Left ventricle myocardium inferior (tissue), 1 donor: Measurements from ENCODE around the gene IL17RB. TPM values are rescaled to one million over a fixed set of nuclear protein-coding genes. Genes with fewer than 3 reads are reported as not detected.

ENCODE experiments used
- DNase-seq: peaks from one replicate; pipeline ENCODE4 v3.0.0-alpha.2; 2020
- H3K27ac ChIP-seq: fragments of 200-600 bp; replicated peaks from 2 replicates; pipeline ENCODE4 v1.8.0; 2021
- H3K27me3 ChIP-seq: fragments of 200-600 bp; 2 replicates; pipeline ENCODE4 v1.8.0; 2021; ENCODE audit warnings: low read depth
- H3K36me3 ChIP-seq: fragments of 200-600 bp; 2 replicates; pipeline ENCODE4 v1.8.0; 2021
- H3K4me1 ChIP-seq: fragments of 200-600 bp; 2 replicates; pipeline ENCODE4 v1.8.0; 2021
- H3K4me3 ChIP-seq: fragments of 200-600 bp; 2 replicates; pipeline ENCODE4 v1.8.0; 2021; ENCODE audit warnings: mild to moderate bottlenecking, moderate library complexity
- H3K9me3 ChIP-seq: fragments of 200-600 bp; replicated peaks from 2 replicates; pipeline ENCODE4 v1.8.0; 2021
- CTCF ChIP-seq: fragments of 200-600 bp; IDR thresholded peaks from 2 replicates; pipeline ENCODE4 v1.8.0; 2021; ENCODE audit warnings: antibody characterized with exemption, mild to moderate bottlenecking, borderline replicate concordance
- intact Hi-C: fragments of 100-400 bp; cut with micrococcal nuclease; formaldehyde crosslinking; loops from one replicate; pipeline ENCODE4 v1.11.0; 2022
- total RNA-seq: library from RNA; stranded (reverse); fragmentation: NEBNext Ultra II Directional; extraction: Animal tissue kit (Norgen Biotek cat#: 25700); gene quantifications from one replicate; pipeline ENCODE4 v1.2.1, GENCODE V29; 2021
- donor health status: DM: no; HTN: yes; CAD: no; lungs with severe emphysema.

IL17RB gene
- total RNA-seq, 1 donor from 2014 or later = 0.47 TPM

GRCh38 chr3:53834429-53835095 lies 11.8 kb upstream of the IL17RB start:
- no peaks in the 10 kb centered on the region for H3K27me3 ChIP-seq
- no peaks in the 10 kb centered on the region for H3K9me3 ChIP-seq
- H3K36me3 ChIP-seq = no peaks in the 10 kb centered on the region
- H3K27ac ChIP-seq = no peak overlapping the region
- no peak overlapping the region for H3K4me3 ChIP-seq
- DNase-seq = no peak
- TF ChIP-seq CTCF = no peak
- H3K4me1 ChIP-seq = no peaks in the 10 kb centered on the region
- intact Hi-C loops = no loop called here

GRCh38 chr3:53835257-53835656 lies 11.1 kb upstream of the IL17RB start:
- TF ChIP-seq CTCF = no peak
- Histone ChIP-seq H3K27me3 (no peaks in the 10 kb centered on the region), H3K36me3 (no peaks in the 10 kb centered on the region), H3K4me3 (no peak overlapping the region), H3K4me1 (no peaks in the 10 kb centered on the region), H3K9me3 (no peaks in the 10 kb centered on the region), H3K27ac (no peak overlapping the region)
- intact Hi-C loops = no loop called here
- DNase-seq = no peak

- Histone ChIP-seq H3K27ac (no peak overlapping the region), H3K9me3 (no peaks in the 10 kb centered on the region), H3K27me3 (no peaks in the 10 kb centered on the region), H3K4me3 (no peak overlapping the region), H3K36me3 (no peaks in the 10 kb centered on the region), H3K4me1 (no peaks in the 10 kb centered on the region)
- no peak for TF ChIP-seq CTCF
- no peak for DNase-seq
- intact Hi-C loops = no loop called here
Measured at GRCh38 chr3:53836084-53836872, 10.1 kb upstream of the IL17RB start.

GRCh38 chr3:53837331-53837730 lies 9.0 kb upstream of the IL17RB start:
- H3K4me3 ChIP-seq = no peak overlapping the region
- no peaks in the 10 kb centered on the region for H3K4me1 ChIP-seq
- no peak for DNase-seq
- H3K9me3 ChIP-seq = no peaks in the 10 kb centered on the region
- no peak overlapping the region for H3K27ac ChIP-seq
- H3K27me3 ChIP-seq = no peaks in the 10 kb centered on the region
- no peaks in the 10 kb centered on the region for H3K36me3 ChIP-seq
- intact Hi-C loops = no loop called here
- no peak for TF ChIP-seq CTCF

- peaks cover 22% of the 10 kb centered on the region for H3K4me1 ChIP-seq
- no peak for DNase-seq
- intact Hi-C loops = no loop called here
- H3K9me3 ChIP-seq = no peaks in the 10 kb centered on the region
- H3K27ac ChIP-seq = no peak overlapping the region
- H3K4me3 ChIP-seq = no peak overlapping the region
- H3K27me3 ChIP-seq = peaks cover 24% of the 10 kb centered on the region
- no peak for TF ChIP-seq CTCF
- no peaks in the 10 kb centered on the region for H3K36me3 ChIP-seq
Measured at GRCh38 chr3:53841296-53841695, 5.1 kb upstream of the IL17RB start.
